WTC11 (cell line): Measurements from ENCODE around the gene ETNK2.

Experiments used
- CREB1 ChIP-seq: sonication (generic); formaldehyde crosslinking; IDR thresholded peaks from 2 replicates; pipeline ENCODE4 v1.8.0; 2023; ENCODE audit warnings: mild to moderate bottlenecking, missing genetic modification reagents
- CREM ChIP-seq: sonication (generic); formaldehyde crosslinking; IDR thresholded peaks from 2 replicates; pipeline ENCODE4 v1.8.1; 2022; ENCODE audit warnings: mild to moderate bottlenecking, missing genetic modification reagents, moderate library complexity
- ESRRA ChIP-seq: sonication (generic); formaldehyde crosslinking; IDR thresholded peaks from 2 replicates; pipeline ENCODE4 v1.8.1; 2022; ENCODE audit warnings: mild to moderate bottlenecking, missing genetic modification reagents, borderline replicate concordance
- RELA ChIP-seq: sonication (generic); formaldehyde crosslinking; IDR thresholded peaks from 2 replicates; pipeline ENCODE4 v1.8.1; 2022; ENCODE audit warnings: missing genetic modification reagents, mild to moderate bottlenecking, borderline replicate concordance
- SMAD4 ChIP-seq: sonication (generic); formaldehyde crosslinking; IDR thresholded peaks from 2 replicates; pipeline ENCODE4 v1.8.0; 2022; ENCODE audit warnings: mild to moderate bottlenecking, missing genetic modification reagents
- SP1 ChIP-seq: sonication (generic); formaldehyde crosslinking; conservative IDR thresholded peaks from 2 replicates; pipeline ENCODE4 v1.8.1; 2022; ENCODE audit warnings: missing genetic modification reagents
- ZNF317 ChIP-seq: sonication (generic); formaldehyde crosslinking; IDR thresholded peaks from 2 replicates; pipeline ENCODE4 v1.8.1; 2023; ENCODE audit warnings: low read depth, mild to moderate bottlenecking, moderate library complexity, missing genetic modification reagents, borderline replicate concordance
- ZNF396 ChIP-seq: fragments of 250-450 bp; sonication (Bioruptor Pico); IDR thresholded peaks from 2 replicates; pipeline ENCODE4 v1.8.0; 2021; ENCODE audit warnings: mild to moderate bottlenecking, moderate library complexity, borderline replicate concordance
- TF ChIP-seq, protein P1 (sequence below): fragments of 200-600 bp; IDR thresholded peaks from 2 replicates; pipeline ENCODE4 v1.8.0; 2022; ENCODE audit warnings: antibody characterized with exemption
- TF ChIP-seq, protein P2 (sequence below): sonication (generic); formaldehyde crosslinking; IDR thresholded peaks from 2 replicates; pipeline ENCODE4 v1.8.1; 2022; ENCODE audit warnings: low read depth, missing genetic modification reagents, borderline replicate concordance
- TF ChIP-seq, protein P3 (sequence below): sonication (generic); formaldehyde crosslinking; IDR thresholded peaks from 2 replicates; pipeline ENCODE4 v1.8.1; 2022; ENCODE audit warnings: mild to moderate bottlenecking, missing genetic modification reagents, moderate library complexity, borderline replicate concordance
- TF ChIP-seq, protein P4 (sequence below): sonication (generic); formaldehyde crosslinking; IDR thresholded peaks from 2 replicates; pipeline ENCODE4 v1.8.1; 2023; ENCODE audit warnings: mild to moderate bottlenecking, missing genetic modification reagents, moderate library complexity
- TF ChIP-seq, protein P5 (sequence below): sonication (generic); formaldehyde crosslinking; IDR thresholded peaks from 2 replicates; pipeline ENCODE4 v1.8.1; 2023; ENCODE audit warnings: mild to moderate bottlenecking, moderate library complexity, missing genetic modification reagents

DNA sequence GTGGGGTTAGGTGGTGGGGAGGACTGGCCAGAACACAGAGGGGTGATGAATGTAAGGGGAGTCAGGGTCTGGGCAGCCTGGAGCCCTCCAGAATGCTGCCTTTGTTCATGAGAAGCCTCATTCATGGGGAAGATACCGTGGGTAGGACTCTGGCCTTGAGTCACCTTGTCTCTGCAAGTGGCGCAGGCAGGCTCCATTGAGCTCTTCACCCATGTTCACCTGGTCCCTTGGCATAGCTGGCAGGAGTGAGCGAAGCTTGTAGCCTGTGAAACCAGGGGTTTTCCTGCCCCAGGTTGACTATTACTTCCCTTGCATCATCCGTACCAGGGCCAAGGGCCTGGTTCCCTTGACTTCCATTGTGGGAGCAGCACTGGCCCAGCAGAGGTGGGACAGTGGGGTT is 53.2 kb downstream of the ETNK2 start:
- TF ChIP-seq, protein P1, sequence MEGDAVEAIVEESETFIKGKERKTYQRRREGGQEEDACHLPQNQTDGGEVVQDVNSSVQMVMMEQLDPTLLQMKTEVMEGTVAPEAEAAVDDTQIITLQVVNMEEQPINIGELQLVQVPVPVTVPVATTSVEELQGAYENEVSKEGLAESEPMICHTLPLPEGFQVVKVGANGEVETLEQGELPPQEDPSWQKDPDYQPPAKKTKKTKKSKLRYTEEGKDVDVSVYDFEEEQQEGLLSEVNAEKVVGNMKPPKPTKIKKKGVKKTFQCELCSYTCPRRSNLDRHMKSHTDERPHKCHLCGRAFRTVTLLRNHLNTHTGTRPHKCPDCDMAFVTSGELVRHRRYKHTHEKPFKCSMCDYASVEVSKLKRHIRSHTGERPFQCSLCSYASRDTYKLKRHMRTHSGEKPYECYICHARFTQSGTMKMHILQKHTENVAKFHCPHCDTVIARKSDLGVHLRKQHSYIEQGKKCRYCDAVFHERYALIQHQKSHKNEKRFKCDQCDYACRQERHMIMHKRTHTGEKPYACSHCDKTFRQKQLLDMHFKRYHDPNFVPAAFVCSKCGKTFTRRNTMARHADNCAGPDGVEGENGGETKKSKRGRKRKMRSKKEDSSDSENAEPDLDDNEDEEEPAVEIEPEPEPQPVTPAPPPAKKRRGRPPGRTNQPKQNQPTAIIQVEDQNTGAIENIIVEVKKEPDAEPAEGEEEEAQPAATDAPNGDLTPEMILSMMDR = no peak
- no peak for TF ChIP-seq CREM
- no peak for TF ChIP-seq SP1
- TF ChIP-seq RELA (CRISPR knock-in tag) = no peak
- TF ChIP-seq ZNF317 (CRISPR knock-in tag) = no peak
- no peak for TF ChIP-seq SMAD4 (CRISPR knock-in tag)
- TF ChIP-seq ZNF396 (CRISPR knock-in tag) = no peak
- TF ChIP-seq, protein P2, sequence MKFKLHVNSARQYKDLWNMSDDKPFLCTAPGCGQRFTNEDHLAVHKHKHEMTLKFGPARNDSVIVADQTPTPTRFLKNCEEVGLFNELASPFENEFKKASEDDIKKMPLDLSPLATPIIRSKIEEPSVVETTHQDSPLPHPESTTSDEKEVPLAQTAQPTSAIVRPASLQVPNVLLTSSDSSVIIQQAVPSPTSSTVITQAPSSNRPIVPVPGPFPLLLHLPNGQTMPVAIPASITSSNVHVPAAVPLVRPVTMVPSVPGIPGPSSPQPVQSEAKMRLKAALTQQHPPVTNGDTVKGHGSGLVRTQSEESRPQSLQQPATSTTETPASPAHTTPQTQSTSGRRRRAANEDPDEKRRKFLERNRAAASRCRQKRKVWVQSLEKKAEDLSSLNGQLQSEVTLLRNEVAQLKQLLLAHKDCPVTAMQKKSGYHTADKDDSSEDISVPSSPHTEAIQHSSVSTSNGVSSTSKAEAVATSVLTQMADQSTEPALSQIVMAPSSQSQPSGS = no peak
- TF ChIP-seq, protein P3, sequence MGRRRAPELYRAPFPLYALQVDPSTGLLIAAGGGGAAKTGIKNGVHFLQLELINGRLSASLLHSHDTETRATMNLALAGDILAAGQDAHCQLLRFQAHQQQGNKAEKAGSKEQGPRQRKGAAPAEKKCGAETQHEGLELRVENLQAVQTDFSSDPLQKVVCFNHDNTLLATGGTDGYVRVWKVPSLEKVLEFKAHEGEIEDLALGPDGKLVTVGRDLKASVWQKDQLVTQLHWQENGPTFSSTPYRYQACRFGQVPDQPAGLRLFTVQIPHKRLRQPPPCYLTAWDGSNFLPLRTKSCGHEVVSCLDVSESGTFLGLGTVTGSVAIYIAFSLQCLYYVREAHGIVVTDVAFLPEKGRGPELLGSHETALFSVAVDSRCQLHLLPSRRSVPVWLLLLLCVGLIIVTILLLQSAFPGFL (CRISPR knock-in tag) = no peak
- no peak for TF ChIP-seq ESRRA (CRISPR knock-in tag)
- TF ChIP-seq, protein P4, sequence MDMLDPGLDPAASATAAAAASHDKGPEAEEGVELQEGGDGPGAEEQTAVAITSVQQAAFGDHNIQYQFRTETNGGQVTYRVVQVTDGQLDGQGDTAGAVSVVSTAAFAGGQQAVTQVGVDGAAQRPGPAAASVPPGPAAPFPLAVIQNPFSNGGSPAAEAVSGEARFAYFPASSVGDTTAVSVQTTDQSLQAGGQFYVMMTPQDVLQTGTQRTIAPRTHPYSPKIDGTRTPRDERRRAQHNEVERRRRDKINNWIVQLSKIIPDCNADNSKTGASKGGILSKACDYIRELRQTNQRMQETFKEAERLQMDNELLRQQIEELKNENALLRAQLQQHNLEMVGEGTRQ (CRISPR knock-in tag) = no peak
- TF ChIP-seq, protein P5, sequence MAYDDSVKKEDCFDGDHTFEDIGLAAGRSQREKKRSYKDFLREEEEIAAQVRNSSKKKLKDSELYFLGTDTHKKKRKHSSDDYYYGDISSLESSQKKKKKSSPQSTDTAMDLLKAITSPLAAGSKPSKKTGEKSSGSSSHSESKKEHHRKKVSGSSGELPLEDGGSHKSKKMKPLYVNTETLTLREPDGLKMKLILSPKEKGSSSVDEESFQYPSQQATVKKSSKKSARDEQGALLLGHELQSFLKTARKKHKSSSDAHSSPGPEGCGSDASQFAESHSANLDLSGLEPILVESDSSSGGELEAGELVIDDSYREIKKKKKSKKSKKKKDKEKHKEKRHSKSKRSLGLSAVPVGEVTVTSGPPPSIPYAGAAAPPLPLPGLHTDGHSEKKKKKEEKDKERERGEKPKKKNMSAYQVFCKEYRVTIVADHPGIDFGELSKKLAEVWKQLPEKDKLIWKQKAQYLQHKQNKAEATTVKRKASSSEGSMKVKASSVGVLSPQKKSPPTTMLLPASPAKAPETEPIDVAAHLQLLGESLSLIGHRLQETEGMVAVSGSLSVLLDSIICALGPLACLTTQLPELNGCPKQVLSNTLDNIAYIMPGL (CRISPR knock-in tag) = no peak
- no peak for TF ChIP-seq CREB1
